Measurements from ENCODE around the gene GNB3.
"Not testable (repeated sequence)": the region's sequence is repeated elsewhere in the genome, so short reads cannot be mapped to it uniquely, and the experiment has no call there.

Gene GNB3

GRCh38 chr12:6863586-6864321 lies 23.0 kb downstream of the GNB3 start:
- no peak for DNase-seq

GRCh38 chr12:6865307-6865706 lies 24.6 kb downstream of the GNB3 start:
- not testable (repeated sequence) for DNase-seq

- DNase-seq = no peak
Observed at GRCh38 chr12:6866163-6866919, 25.6 kb downstream of the GNB3 start.

DNA sequence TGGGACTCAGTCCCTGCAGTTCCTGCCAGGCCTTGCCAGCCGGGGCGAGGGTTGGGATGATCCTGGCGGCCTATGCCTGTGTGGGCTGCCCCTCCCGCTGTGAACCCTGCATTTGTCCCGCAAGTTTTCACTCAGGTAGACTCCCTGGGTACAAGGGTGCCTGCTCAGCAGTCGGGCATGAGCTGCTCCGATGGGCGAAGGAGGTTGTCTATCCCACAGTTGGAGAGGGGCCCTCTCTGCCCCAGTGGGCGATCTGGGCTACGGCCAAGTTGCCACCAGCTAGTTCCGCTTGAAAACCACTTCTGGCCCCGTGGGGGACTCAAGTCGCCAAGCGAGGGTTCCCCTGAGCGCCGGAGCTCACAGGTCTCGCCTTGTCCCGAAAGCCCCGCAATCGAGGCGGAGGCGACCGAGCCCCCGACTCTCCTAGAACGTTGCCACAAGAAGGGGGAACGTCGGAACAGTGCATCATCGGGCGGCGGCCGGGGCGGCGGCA lies 26.2 kb downstream of the GNB3 start:
- DNase-seq = no peak

DNA sequence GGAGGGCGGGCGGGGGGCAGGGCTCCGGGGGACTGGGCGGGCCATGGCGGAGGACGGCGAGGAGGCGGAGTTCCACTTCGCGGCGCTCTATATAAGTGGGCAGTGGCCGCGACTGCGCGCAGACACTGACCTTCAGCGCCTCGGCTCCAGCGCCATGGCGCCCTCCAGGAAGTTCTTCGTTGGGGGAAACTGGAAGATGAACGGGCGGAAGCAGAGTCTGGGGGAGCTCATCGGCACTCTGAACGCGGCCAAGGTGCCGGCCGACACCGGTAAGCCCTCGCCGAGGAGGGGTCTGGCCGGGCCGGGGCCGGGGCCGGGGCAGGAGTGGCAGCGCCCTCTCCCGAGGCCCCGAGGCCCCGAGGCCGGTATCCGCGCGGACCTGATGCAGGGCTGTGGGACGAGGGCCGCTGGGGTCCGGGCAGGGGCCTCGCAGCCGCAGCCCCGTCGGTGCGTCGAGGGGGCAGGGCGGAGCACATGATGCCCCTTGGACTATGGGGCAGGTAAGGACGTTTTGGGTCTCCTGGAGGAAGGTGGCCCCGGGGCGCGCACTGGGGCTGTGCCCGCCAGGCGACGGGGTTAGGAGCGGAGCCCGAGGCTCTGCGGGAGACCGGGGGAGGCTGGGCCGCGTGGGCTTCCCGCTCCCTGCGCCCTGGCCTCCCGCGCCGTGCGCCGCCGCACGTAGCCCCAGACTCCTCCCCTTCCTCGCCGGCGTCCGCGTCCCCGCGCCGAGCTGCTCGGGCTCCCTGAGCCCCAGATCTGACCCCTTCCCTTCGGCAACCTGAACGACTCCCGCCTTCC lies 26.9 kb downstream of the GNB3 start, which contains the start of gene TPI1:
Gene TPI1 (plus strand): TSS at position 119 of the 798 bp plus-strand sequence. CDS start 36 bp downstream, at position 155.
- peak; percentile 83 for DNase-seq

- DNase-seq = no peak
Observed at GRCh38 chr12:6868211-6869048, 27.7 kb downstream of the GNB3 start.

DNA sequence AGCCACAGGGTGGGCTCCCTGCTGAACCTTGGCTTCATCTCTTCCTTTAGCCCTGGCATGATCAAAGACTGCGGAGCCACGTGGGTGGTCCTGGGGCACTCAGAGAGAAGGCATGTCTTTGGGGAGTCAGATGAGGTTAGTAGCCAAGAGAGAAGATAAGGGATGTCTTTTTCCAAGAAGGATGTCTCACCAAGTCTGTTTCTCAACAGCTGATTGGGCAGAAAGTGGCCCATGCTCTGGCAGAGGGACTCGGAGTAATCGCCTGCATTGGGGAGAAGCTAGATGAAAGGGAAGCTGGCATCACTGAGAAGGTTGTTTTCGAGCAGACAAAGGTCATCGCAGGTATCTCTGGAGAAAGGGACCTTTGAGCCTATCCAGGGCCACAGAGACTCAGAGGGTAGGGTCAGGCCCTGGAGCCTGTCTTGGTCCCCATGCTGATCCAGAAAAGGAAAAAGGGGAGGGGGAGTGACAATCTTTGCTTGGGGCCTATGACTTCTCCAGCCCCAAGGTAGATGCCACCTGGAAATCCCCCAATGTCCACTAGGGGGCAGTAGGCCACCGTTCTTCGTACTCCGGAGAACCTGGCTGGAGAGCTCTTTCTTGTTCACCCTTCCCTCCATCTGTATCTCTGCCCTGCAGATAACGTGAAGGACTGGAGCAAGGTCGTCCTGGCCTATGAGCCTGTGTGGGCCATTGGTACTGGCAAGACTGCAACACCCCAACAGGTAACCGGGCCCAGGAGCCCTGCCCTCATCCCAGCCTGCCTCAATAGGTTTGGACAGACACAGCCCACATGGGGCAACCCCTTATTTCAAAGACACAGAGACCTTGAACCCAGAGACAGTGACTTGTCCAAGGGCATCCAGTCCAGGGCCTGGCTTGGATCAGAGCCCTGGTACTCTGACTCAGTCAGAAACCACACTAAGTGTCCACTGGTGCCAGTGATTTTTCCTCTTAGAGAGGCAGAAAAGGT lies 28.6 kb downstream of the GNB3 start:
- DNase-seq = peak; percentile 82

DNA sequence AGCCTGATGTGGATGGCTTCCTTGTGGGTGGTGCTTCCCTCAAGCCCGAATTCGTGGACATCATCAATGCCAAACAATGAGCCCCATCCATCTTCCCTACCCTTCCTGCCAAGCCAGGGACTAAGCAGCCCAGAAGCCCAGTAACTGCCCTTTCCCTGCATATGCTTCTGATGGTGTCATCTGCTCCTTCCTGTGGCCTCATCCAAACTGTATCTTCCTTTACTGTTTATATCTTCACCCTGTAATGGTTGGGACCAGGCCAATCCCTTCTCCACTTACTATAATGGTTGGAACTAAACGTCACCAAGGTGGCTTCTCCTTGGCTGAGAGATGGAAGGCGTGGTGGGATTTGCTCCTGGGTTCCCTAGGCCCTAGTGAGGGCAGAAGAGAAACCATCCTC lies 29.6 kb downstream of the GNB3 start:
- DNase-seq = not testable (repeated sequence)

DNA sequence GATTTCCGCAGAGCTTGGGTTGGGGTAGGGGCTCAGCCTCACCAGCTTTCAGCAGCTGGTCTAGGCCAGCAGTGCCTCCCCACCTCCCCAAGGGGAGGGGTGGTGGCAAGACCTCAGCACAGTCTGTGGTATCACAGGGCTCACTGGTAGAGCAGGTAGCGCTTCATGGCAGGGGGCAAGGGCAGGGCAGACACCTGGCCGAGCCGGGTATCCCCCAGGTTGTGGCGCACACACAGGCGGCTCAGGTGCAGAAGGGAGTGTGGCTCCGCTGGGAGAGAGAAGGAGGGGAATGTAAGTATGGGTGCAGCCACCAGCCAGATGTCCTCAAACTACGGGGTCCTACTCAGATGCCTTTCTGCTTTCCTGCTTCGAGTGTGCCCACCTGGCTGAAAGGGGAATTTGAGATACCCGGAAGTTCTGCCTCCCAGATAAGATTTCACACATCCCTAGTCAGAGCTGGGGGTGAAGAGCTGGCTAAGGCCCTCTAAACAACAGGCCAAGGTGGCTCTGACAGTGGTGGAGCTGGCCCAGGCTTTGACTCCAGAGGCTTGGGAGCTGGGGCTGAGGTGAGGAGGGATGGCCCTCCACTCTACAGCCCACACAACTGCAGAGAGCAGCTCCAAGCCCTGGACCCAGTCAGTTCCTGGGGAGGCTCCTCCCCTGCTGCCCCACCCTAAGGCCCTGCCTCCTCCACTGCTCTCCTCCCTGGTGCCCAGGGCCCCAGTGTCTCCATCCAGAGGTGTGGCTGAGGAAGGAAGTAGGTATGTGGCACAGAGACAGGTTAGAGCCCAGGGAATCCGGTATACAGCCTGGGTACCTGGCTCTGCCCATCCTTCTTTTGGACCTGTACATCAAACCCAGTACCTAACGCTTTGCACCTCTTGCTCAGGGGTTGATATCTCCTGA lies 30.6 kb downstream of the GNB3 start:
- peak; percentile 38 for DNase-seq

DNA sequence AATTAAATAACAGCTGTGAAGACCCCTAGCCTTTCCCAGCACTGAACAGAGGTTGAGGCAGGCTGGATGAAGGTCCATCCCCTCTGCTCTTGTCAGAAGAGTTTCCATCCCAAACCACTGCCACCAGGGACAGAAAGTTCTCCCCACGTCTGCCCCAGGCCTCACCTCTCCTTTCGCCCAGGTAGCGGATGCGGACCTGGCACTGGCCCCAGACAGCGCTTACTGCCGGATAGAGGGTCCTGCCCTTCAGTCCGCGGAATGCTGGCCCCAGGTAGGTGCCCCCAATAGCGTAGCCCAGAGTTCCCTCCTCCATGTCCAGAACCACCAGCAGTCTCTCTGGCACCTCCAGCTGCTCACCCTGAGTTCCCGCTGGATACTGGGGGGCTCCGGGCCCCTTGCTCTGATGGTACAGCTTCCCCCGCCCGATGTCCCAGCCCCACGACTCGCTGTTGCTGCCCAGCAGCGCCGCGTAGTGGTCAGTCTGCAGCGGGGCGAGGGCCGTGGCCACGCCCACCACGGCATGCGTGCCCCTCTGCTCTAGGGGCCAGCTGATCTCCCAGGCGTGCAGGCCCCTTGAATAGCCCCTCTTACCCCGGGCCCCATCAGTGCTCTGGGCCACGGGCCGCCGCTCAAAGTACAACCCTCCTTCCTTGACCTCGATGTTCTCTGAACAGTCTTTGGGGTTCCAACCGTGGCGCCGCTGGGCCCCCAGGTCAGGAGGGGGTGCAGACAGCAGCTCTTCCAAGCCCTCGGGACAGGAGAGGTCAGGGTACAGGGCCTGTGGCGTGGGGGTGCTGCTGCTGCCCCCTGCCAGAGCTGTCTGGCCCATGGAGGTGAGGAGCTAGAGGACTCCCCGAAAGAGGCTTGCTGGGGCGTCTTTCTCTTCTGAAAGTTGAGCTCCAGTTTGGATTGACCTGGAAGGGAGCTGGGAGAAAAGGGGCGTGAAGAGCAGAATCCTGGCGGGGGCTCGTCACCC lies 31.6 kb downstream of the GNB3 start:
- peak; percentile 87 for DNase-seq

- peak; percentile 100 for DNase-seq
Observed at GRCh38 chr12:6873094-6874014, 32.6 kb downstream of the GNB3 start, which contains the start of gene SPSB2. Gene SPSB2, minus strand, starts transcription at chr12:6873303. Its CDS starts 402 bp downstream, at chr12:6872901.

DNA sequence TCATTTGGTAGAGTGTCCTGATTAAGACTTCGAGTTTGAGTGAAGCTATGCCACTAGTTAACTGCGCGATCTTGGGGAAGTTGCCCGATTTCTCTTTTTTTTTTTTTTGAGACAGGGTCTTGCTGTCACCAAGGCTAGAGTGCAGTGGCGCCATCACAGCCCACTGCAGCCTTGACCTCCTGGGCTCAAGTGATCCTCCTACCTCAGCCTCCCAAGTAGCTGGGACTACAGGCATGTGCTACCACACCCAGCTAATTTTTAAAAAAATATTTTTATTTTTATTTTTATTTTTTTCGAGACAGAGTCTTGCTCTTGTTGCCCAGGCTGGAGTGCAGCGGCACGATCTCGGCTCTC lies 33.3 kb downstream of the GNB3 start:
- DNase-seq = not testable (repeated sequence)

GRCh38 chr12:6879824-6880223 lies 39.1 kb downstream of the GNB3 start:
- DNase-seq = not testable (repeated sequence)

GRCh38 chr12:6883252-6883651 lies 42.5 kb downstream of the GNB3 start:
- DNase-seq = no peak

- no peak for DNase-seq
Observed at GRCh38 chr12:6883683-6884082, 43.0 kb downstream of the GNB3 start.

GRCh38 chr12:6884539-6884938 lies 43.8 kb downstream of the GNB3 start:
- DNase-seq = no peak
